ENCODE results near the gene SLC1A3.

The SLC1A3 gene

GRCh38 chr5:36655161-36655560, 48.8 kb downstream of the SLC1A3 start:
- DNase-seq (ENCODE audit: low read depth): no peak

- DNase-seq (ENCODE audit: low read depth): peak; percentile 76
Measured at GRCh38 chr5:36656556-36656955, 50.1 kb downstream of the SLC1A3 start.

GRCh38 chr5:36657563-36657995, 51.2 kb downstream of the SLC1A3 start:
- DNase-seq (ENCODE audit: low read depth): peak; percentile 100

GRCh38 chr5:36658038-36658756, 51.8 kb downstream of the SLC1A3 start:
- DNase-seq (ENCODE audit: low read depth): no peak

- DNase-seq (ENCODE audit: low read depth): no peak
Measured at GRCh38 chr5:36659411-36659810, 53.0 kb downstream of the SLC1A3 start.

DNA sequence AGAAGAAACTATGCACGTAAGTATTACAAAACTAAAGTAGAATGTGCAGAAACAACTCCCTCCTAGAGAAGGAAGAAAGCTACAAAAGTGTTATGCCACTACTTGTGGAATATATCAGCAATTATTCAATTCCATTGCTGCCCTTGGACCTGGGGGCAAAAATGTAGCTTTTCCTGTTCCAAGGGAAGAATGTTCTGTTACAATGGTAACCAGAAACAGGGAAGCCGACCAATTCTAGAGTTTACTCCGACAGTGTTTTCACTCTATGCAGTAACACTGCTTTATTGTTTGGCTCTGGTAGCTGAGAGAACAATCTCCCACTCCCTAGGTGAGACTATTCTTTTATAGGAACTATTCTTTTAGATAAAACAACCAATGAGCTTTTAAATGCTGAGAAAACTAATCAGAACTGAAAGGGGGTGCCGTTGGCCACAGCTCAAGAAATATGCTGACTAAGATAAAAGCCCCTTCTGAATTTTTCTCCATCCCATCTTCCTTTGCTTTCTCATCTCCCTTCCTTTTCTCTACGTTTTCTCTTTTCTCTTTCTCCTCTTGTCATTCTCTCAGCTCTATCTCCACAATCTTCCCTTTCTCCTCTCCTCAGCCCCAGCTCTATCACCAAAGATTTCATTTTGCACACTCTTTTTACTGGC, 54.1 kb downstream of the SLC1A3 start:
- DNase-seq (ENCODE audit: low read depth): no peak

DNA sequence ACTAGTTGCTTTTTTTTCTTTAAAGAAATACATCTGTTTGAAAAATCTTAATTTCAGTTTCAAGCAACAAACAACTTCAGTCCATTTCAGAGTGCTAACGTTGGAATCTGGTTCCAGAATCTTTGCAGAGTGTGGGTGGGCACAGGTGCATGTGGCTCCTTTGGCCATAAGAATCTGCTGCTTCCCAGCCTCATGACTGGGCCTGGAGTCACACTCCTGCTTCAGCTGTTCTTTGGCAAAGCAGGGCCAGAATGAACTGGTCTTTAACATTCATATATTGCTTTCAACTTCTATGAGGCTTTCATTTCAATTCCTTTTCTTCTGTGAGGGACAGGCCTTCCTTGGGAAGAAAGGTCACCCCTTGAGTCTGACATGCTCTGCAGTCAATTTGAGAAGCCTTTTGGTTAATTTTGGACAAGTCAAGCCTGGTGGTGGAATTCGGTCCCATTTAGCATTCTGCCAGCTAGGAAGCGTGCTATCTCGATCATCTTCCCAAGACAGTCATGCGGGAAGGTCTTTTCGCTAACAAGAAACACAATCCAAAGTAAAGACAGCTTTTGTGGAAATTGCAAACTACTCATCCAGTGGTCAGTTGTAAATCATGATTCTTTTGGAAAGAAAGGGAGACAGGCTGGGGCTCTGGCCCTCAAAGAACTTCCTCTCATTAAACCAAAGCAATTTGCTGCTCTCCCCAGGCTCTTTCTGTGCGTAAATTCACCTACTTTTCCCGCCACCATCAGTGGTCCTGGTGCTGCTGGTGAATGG, 55.2 kb downstream of the SLC1A3 start:
- no peak for DNase-seq (ENCODE audit: low read depth)

DNA sequence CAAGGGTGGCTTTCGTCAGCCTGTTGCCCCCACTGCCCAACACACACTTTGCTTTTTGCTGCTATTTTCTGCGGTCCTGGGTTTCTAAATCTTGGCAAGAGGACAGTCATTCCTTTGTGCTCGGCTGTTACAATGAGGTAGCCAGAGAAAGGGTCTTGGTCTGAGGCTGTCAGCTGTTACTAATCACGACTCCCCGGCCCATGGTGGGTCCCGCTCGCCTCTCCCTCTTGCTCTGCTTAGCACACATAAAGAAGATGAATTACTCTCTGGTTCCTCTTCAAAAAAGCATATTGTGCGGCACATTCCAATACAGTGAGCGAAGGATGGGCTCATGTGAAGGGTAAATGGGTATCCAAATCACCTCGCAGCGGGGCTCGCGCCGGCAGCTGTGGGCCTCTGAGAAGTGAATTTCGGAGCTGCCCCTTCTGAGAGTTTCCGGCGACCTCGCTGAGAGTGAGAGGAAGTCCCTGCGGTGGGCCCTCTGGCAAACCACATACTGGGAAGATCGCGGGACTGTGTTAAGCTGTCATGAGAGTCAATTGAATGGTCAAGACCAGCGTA, 56.0 kb downstream of the SLC1A3 start:
- no peak for DNase-seq (ENCODE audit: low read depth)

GRCh38 chr5:36664766-36665165, 58.4 kb downstream of the SLC1A3 start:
- no peak for DNase-seq (ENCODE audit: low read depth)

GRCh38 chr5:36665628-36666027, 59.2 kb downstream of the SLC1A3 start:
- DNase-seq (ENCODE audit: low read depth): no peak

DNA sequence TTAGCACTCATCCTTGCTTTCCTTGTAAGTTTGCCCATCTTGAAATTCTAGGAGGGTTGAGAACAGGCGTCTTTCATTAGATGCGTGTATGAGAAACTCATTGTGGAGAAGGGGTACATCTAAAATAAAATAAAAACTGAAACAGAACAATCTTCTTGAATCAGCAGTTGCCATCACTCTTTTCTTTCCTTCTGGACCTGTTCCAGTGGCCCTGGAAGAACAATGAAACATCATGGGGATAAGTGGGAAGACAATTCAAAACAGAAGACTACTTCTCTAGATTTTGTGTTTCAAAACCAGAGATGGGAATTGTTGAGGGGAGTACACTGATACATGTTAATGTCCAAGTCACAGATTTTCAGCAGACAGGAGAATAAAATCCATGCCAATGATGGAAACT, 59.9 kb downstream of the SLC1A3 start:
- no peak for DNase-seq (ENCODE audit: low read depth)

DNA sequence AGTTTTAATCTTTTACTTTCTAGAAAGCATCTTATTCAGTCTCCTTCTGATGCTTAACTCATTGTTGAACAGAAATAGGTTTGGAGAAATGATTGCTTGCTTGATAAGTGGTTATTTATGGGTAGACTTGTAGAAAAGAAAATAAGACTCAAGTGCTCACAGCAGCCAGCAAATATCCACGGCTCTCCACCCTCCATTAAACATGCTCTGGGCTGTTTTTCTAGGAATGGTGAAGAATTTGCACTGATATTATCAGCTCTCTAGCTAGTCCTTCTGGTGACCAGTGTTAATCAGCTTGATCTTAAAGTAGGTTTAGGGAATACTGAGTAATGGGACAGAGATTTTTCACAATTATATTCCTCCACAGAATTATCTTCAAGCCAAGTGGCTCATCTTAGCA, 60.6 kb downstream of the SLC1A3 start:
- no peak for DNase-seq (ENCODE audit: low read depth)

DNA sequence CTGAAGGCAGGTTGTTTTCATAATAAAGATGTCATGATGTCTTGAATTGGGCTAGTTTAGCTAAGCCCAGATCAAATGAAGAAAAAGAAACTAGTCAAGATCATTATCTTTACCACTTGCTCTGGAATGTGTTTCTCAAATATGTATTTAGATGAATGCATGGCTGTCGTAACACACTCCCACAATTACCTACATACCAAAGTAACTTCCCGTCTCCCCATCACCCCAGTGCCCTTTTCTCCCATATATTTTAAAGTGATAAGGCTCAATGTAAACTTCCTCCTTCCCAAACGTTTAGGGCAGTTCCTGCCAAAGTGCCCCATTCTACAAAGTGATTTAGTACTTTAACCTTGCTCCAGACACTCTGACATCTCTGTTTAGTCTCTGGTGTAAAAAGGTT, 61.4 kb downstream of the SLC1A3 start:
- no peak for DNase-seq (ENCODE audit: low read depth)

- DNase-seq (ENCODE audit: low read depth): no peak
Measured at GRCh38 chr5:36669015-36669651, 62.7 kb downstream of the SLC1A3 start.

GRCh38 chr5:36670548-36670947, 64.1 kb downstream of the SLC1A3 start:
- no peak for DNase-seq (ENCODE audit: low read depth)

GRCh38 chr5:36675282-36675681, 68.9 kb downstream of the SLC1A3 start:
- DNase-seq (ENCODE audit: low read depth): no peak

DNA sequence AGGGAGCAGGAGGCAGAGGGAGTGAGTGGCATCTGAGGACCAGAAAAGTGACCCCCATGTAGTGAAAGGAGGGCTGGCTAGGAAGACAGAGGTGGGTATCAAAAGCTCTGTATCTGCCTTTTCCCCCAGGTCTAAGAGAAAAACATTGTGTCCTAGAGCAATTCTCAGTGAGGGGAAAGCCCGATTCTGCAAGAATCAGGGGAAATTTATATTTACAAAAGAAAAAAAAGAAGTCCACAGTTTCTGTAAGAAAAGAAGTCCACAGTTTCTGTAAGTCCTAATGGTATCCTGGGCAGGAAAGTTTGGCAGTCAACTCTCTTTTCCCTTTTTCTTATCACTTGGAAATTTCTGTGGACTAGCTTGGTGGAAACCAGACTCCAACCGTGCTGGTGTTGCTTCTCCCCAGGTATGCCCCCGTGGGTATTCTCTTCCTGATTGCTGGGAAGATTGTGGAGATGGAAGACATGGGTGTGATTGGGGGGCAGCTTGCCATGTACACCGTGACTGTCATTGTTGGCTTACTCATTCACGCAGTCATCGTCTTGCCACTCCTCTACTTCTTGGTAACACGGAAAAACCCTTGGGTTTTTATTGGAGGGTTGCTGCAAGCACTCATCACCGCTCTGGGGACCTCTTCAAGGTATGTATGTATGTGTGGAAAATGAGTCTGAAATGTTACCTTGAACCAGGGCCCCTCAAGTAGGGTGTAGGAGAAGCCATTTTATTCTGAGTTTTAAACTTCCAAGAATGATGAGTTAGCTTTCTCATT, 73.0 kb downstream of the SLC1A3 start:
- no peak for DNase-seq (ENCODE audit: low read depth)

DNA sequence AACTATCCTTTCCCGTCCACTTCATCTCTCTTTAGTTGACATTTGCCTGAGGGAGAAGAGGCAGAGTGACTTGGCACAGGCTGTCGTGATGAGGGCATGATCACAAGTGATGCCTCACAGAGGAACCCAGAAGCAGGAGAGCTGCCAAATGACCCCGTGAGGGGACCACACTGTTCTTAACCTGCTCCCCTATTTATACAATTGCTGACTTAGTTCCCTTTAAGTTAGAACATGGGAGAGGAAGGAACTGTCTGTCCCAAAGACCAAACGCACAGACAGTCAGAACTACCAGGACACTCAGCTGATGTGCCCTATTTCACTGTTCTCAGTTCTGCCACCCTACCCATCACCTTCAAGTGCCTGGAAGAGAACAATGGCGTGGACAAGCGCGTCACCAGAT, 73.7 kb downstream of the SLC1A3 start:
- no peak for DNase-seq (ENCODE audit: low read depth)

DNA sequence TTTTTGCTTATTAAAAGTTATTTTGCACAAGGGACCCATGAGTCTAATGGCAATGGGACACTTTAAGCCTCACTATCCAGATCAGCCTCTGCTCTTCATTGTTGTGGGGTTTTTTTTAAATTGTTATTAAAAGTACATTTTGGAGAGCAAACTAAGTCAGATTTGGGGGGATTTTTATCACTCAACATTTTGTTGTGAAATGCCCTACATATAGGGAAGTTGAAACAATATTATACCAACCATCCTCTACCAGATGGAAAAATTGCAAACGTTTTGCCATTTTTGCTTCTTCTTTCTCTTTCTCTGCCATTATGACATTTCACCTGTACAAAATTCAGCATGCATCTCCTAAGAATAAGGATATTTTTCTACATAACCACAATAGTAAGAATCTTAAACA, 75.3 kb downstream of the SLC1A3 start:
- no peak for DNase-seq (ENCODE audit: low read depth)

GRCh38 chr5:36682499-36682898, 76.1 kb downstream of the SLC1A3 start:
- DNase-seq (ENCODE audit: low read depth): no peak

- DNase-seq (ENCODE audit: low read depth): peak; percentile 76
Measured at GRCh38 chr5:36683821-36684434, 77.5 kb downstream of the SLC1A3 start.

Data from HS-5 (cell line).